Measurements from ENCODE around the gene OLIG2.

The OLIG2 gene

DNA sequence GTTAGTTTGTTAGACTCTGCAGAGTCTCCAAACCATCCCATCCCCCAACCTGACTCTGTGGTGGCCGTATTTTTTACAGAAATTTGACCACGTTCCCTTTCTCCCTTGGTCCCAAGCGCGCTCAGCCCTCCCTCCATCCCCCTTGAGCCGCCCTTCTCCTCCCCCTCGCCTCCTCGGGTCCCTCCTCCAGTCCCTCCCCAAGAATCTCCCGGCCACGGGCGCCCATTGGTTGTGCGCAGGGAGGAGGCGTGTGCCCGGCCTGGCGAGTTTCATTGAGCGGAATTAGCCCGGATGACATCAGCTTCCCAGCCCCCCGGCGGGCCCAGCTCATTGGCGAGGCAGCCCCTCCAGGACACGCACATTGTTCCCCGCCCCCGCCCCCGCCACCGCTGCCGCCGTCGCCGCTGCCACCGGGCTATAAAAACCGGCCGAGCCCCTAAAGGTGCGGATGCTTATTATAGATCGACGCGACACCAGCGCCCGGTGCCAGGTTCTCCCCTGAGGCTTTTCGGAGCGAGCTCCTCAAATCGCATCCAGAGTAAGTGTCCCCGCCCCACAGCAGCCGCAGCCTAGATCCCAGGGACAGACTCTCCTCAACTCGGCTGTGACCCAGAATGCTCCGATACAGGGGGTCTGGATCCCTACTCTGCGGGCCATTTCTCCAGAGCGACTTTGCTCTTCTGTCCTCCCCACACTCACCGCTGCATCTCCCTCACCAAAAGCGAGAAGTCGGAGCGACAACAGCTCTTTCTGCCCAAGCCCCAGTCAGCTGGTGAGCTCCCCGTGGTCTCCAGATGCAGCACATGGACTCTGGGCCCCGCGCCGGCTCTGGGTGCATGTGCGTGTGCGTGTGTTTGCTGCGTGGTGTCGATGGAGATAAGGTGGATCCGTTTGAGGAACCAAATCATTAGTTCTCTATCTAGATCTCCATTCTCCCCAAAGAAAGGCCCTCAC, at the start of gene OLIG2:
Gene OLIG2, plus strand, starts transcription at position 447 of the 954 bp plus-strand sequence. CDS start 928 bp downstream, outside the sequence.
- DNase-seq (ENCODE audit: low spot score): peak; percentile 44
- TF ChIP-seq, protein P1, sequence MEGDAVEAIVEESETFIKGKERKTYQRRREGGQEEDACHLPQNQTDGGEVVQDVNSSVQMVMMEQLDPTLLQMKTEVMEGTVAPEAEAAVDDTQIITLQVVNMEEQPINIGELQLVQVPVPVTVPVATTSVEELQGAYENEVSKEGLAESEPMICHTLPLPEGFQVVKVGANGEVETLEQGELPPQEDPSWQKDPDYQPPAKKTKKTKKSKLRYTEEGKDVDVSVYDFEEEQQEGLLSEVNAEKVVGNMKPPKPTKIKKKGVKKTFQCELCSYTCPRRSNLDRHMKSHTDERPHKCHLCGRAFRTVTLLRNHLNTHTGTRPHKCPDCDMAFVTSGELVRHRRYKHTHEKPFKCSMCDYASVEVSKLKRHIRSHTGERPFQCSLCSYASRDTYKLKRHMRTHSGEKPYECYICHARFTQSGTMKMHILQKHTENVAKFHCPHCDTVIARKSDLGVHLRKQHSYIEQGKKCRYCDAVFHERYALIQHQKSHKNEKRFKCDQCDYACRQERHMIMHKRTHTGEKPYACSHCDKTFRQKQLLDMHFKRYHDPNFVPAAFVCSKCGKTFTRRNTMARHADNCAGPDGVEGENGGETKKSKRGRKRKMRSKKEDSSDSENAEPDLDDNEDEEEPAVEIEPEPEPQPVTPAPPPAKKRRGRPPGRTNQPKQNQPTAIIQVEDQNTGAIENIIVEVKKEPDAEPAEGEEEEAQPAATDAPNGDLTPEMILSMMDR (IDR thresholded peaks at IDR 0.05; ENCODE audit: borderline replicate concordance, control extremely low read depth, extremely low read depth, insufficient read depth, missing control alignments): no peak
- in situ Hi-C loops (cut with MboI; ENCODE audit: low sequenced_read_pairs, unreplicated experiment): no loop called here

DNA sequence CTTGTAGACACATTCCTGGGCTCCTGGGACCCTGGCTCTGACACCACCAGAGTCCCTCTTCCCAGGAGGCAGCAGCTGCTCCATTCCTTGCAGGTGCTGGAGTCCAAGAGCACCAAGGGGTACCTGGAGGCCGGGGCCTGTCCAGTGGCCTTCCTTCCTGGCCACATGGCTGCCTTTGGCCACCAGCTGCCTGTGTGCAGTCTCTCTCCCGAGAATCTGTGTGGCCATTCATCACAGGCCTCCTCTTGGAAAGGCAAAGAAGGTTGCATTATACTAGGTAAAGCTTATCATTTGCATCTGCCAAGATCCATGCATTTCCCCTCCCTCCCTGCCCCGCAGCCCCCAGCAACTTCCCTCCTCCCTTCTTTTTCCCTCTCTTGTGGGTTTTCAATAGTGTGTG, 48.9 kb upstream of the OLIG2 start:
- in situ Hi-C loops (cut with MboI; ENCODE audit: low sequenced_read_pairs, unreplicated experiment): no loop called here
- no peak for DNase-seq (ENCODE audit: low spot score)
- TF ChIP-seq, protein P1 (IDR thresholded peaks at IDR 0.05; ENCODE audit: borderline replicate concordance, control extremely low read depth, extremely low read depth, insufficient read depth, missing control alignments): no peak

GRCh38 chr21:32977216-32977615, 48.5 kb upstream of the OLIG2 start:
- TF ChIP-seq, protein P1 (IDR thresholded peaks at IDR 0.05; ENCODE audit: borderline replicate concordance, control extremely low read depth, extremely low read depth, insufficient read depth, missing control alignments): no peak
- in situ Hi-C loops (cut with MboI; ENCODE audit: low sequenced_read_pairs, unreplicated experiment): no loop called here
- no peak for DNase-seq (ENCODE audit: low spot score)

DNA sequence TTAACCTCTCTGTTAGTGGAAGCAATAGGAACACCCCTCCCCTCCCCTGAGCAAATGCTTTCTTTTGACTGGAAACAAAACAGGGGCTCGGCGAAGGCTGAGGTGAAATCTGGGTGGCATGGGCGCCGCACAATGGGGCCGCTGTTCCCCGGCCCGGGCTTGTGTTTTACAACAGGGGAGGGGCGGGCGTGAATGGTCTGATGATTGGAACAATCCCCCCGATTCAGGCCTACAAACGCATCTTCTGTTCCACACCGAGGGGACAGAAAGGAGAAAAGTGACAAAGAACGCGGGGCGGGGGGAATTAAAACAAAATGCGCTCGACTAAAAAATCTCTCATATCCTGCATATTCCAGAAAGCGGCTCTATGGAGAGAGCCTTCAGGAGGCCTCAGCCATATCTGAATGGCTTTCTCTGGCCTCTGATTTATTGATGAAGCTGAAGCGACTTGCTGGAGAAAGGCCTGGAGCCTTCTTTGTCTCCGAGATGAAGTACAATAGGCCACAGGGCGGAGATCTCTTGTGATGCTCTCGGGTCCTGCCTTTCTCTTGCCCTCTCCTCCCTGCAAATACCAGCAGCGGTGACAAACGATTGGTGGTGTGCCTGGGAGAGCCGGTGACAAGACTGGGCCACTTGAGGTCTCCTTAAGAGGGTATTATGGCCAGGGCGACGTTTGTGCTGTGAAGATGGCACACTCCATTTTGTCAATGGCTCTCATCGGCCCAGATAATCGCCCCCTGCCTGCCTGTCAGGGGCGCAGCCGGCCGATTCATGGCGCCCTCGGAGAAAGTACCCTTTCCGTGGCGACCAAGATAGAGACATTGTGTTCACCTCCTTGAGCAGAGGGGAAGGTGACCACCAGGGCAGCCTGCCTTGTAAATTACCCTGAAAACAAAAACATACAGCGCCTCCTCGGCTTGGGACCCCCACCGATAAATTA, 47.1 kb upstream of the OLIG2 start:
- in situ Hi-C loops (cut with MboI; ENCODE audit: low sequenced_read_pairs, unreplicated experiment): no loop called here
- TF ChIP-seq, protein P1 (IDR thresholded peaks at IDR 0.05; ENCODE audit: borderline replicate concordance, control extremely low read depth, extremely low read depth, insufficient read depth, missing control alignments): no peak
- no peak for DNase-seq (ENCODE audit: low spot score)

GRCh38 chr21:32979598-32980268, 46.0 kb upstream of the OLIG2 start:
- TF ChIP-seq, protein P1 (IDR thresholded peaks at IDR 0.05; ENCODE audit: borderline replicate concordance, control extremely low read depth, extremely low read depth, insufficient read depth, missing control alignments): no peak
- no peak for DNase-seq (ENCODE audit: low spot score)
- in situ Hi-C loops (cut with MboI; ENCODE audit: low sequenced_read_pairs, unreplicated experiment): no loop called here

GRCh38 chr21:32981096-32981495, 44.6 kb upstream of the OLIG2 start:
- in situ Hi-C loops (cut with MboI; ENCODE audit: low sequenced_read_pairs, unreplicated experiment): no loop called here
- no peak for DNase-seq (ENCODE audit: low spot score)
- TF ChIP-seq, protein P1 (IDR thresholded peaks at IDR 0.05; ENCODE audit: borderline replicate concordance, control extremely low read depth, extremely low read depth, insufficient read depth, missing control alignments): no peak
